Left ventricle myocardium inferior (tissue), 1 donor: Measurements from ENCODE around the gene TSGA10IP. TPM values are rescaled to one million over a fixed set of nuclear protein-coding genes. Genes with fewer than 3 reads are reported as not detected.

Experiments
- DNase-seq: peaks from one replicate; pipeline ENCODE4 v3.0.0-alpha.2; 2020
- H3K27ac ChIP-seq: fragments of 200-600 bp; replicated peaks from 2 replicates; pipeline ENCODE4 v1.8.0; 2021
- H3K27me3 ChIP-seq: fragments of 200-600 bp; 2 replicates; pipeline ENCODE4 v1.8.0; 2021; ENCODE audit warnings: low read depth
- H3K36me3 ChIP-seq: fragments of 200-600 bp; 2 replicates; pipeline ENCODE4 v1.8.0; 2021
- H3K4me1 ChIP-seq: fragments of 200-600 bp; 2 replicates; pipeline ENCODE4 v1.8.0; 2021
- H3K4me3 ChIP-seq: fragments of 200-600 bp; 2 replicates; pipeline ENCODE4 v1.8.0; 2021; ENCODE audit warnings: mild to moderate bottlenecking, moderate library complexity
- H3K9me3 ChIP-seq: fragments of 200-600 bp; replicated peaks from 2 replicates; pipeline ENCODE4 v1.8.0; 2021
- intact Hi-C: fragments of 100-400 bp; cut with micrococcal nuclease; formaldehyde crosslinking; loops from one replicate; pipeline ENCODE4 v1.11.0; 2022
- total RNA-seq: library from RNA; stranded (reverse); fragmentation: NEBNext Ultra II Directional; extraction: Animal tissue kit (Norgen Biotek cat#: 25700); gene quantifications from one replicate; pipeline ENCODE4 v1.2.1, GENCODE V29; 2021
- TF ChIP-seq, protein P1 (sequence below): fragments of 200-600 bp; IDR thresholded peaks from 2 replicates; pipeline ENCODE4 v1.8.0; 2021; ENCODE audit warnings: antibody characterized with exemption, mild to moderate bottlenecking, borderline replicate concordance
- donor health status: DM: no; HTN: yes; CAD: no; lungs with severe emphysema.

TSGA10IP gene
- total RNA-seq, 1 donor from 2014 or later = not detected

DNA sequence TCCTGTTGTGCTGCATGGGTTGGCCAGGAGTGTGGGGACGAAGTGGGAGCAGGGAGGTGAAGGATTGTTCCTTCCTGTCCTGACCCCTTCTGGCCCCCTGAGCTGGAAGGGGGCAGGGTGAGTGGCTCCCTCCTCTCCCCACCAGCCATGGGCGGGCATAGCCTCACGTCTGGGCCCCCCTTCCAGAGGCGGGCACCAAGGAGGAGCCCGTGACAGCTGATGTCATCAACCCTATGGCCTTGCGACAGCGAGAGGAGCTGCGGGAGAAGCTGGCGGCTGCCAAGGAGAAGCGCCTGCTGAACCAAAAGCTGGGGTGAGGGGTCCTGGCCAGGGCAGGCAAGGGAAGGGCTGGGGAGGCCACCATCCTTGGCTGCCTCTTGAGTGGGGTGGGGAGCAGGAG is 19.6 kb downstream of the TSGA10IP start:
- Histone ChIP-seq H3K36me3 (peaks cover 63% of the 10 kb centered on the region), H3K27me3 (no peaks in the 10 kb centered on the region), H3K4me3 (no peak overlapping the region), H3K4me1 (peaks cover 38% of the 10 kb centered on the region), H3K27ac (no peak overlapping the region), H3K9me3 (no peaks in the 10 kb centered on the region)
- TF ChIP-seq, protein P1, sequence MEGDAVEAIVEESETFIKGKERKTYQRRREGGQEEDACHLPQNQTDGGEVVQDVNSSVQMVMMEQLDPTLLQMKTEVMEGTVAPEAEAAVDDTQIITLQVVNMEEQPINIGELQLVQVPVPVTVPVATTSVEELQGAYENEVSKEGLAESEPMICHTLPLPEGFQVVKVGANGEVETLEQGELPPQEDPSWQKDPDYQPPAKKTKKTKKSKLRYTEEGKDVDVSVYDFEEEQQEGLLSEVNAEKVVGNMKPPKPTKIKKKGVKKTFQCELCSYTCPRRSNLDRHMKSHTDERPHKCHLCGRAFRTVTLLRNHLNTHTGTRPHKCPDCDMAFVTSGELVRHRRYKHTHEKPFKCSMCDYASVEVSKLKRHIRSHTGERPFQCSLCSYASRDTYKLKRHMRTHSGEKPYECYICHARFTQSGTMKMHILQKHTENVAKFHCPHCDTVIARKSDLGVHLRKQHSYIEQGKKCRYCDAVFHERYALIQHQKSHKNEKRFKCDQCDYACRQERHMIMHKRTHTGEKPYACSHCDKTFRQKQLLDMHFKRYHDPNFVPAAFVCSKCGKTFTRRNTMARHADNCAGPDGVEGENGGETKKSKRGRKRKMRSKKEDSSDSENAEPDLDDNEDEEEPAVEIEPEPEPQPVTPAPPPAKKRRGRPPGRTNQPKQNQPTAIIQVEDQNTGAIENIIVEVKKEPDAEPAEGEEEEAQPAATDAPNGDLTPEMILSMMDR = no peak
- no peak for DNase-seq
- intact Hi-C loops = no loop called here

DNA sequence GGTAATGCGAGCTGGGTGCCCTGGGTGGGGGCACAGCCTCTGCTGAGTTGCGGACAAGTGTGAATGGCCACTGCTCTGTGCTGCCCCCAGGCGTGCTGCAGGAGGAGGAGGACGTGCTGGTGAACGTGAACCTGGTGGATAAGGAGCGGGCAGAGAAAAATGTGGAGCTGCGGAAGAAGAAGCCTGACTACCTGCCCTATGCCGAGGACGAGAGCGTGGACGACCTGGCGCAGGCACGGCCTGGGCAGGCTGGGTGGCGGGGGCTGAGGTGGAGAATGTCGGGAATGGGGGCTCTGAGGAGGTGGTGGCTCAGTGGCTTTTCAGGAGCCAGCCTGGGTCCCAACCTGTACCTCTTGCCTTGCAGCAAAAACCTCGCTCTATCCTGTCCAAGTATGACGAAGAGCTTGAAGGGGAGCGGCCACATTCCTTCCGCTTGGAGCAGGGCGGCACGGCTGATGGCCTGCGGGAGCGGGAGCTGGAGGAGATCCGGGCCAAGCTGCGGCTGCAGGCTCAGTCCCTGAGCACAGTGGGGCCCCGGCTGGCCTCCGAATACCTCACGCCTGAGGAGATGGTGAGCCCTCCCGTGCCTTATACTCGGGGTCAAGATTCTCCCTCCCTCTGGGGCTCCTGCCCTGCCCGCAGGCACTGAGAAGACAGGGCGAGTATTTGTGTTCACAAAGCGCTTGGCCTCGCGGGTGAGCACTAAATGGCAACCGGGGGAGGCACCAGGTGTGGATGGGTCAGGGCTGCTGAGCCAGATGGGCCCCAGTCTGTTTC is 20.9 kb downstream of the TSGA10IP start:
- peaks cover 67% of the 10 kb centered on the region for H3K36me3 ChIP-seq
- TF ChIP-seq, protein P1 = no peak
- H3K9me3 ChIP-seq = no peaks in the 10 kb centered on the region
- no peak for DNase-seq
- H3K4me1 ChIP-seq = peaks cover 31% of the 10 kb centered on the region
- H3K27me3 ChIP-seq = no peaks in the 10 kb centered on the region
- intact Hi-C loops = no loop called here
- no peak overlapping the region for H3K4me3 ChIP-seq
- H3K27ac ChIP-seq = no peak overlapping the region

DNA sequence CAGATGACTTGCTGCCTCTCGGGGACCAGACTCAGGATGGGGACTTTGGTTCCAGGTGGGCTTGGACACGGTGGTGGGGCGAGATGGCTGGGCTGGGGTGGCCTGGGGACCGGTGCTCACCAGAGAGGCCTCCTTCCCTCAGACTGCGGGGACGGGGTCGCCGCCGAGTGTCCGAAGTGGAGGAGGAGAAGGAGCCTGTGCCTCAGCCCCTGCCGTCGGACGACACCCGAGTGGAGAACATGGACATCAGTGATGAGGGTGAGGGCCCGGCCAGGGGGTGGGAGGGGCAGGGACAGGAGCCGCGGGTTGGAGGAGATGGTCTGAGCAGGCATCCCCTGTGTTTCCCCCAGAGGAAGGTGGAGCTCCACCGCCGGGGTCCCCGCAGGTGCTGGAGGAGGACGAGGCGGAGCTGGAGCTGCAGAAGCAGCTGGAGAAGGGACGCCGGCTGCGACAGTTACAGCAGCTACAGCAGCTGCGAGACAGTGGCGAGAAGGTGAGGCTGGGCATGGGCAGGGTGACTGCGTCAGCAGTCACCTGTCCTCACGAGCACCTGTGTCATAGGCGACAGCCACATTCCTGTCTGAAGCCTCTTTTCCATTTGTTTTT is 22.2 kb downstream of the TSGA10IP start:
- intact Hi-C loops = no loop called here
- TF ChIP-seq, protein P1 = no peak
- Histone ChIP-seq H3K4me1 (peaks cover 22% of the 10 kb centered on the region), H3K27me3 (no peaks in the 10 kb centered on the region), H3K36me3 (peaks cover 67% of the 10 kb centered on the region), H3K9me3 (no peaks in the 10 kb centered on the region), H3K4me3 (no peak overlapping the region), H3K27ac (no peak overlapping the region)
- DNase-seq = no peak

DNA sequence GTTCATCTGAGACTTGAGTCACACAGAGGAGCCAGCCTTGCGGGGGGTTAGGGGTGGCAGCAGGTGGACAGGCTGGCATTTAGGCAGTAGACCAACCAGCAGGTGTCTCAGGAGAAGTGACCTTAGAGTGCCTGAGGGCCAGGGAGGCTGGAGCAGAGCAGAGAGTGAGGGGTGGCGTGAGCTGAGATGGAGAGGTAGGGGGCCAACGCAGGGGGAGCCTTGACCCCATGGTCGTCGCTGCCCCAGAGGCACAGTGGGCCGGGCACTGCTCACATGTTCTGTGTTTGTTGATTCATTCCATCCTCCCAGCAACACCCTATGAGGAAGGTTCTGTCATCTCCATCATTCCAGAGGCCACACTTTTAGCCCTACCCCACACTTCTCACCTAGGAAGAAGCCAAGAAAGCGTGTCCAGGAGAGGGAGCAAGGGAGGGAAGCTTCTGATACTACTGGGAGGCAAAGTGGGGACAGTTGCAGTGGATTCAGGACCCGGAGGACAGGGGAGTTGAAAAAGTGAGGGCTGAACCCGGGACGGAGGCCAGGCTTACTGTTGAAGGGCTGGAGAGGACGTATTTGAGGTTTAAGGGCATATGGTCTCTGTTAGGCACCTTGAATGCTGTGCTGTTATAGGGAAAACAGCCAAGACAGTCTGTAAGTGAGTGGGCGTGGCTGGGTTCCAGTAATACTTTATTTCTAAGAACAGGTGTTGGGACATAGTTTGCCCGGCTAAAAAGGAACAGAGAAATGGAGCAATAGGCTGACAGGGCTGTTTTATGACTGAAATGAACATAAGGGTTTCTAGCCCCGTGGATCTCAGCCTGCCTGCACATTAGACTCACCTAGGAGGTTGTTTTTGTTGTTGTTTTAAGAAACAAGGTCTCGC is 23.6 kb downstream of the TSGA10IP start:
- Histone ChIP-seq H3K36me3 (peaks cover 73% of the 10 kb centered on the region), H3K27ac (no peak overlapping the region), H3K9me3 (no peaks in the 10 kb centered on the region), H3K4me3 (no peak overlapping the region), H3K27me3 (no peaks in the 10 kb centered on the region), H3K4me1 (peaks cover 8% of the 10 kb centered on the region)
- no peak for DNase-seq
- intact Hi-C loops = no loop called here
- TF ChIP-seq, protein P1 = no peak

DNA sequence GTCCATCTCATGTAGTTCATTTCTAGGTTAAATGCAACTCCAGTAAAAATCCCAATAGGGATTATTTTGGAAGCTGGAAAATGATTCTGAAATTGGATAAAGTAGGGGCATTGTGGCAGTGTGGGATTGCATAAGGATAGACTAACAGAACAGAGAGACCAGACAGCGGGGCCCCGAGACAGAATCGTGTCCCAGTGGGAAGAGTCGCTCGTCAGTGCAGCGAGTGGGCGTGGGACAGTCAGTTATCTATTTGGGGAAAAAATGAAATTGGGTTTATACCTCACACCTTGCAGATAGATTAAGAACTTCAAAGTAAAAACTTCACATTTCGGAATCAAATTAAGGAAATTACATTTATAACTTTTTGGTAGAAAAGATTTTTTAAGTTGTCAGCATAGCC is 26.8 kb downstream of the TSGA10IP start:
- Histone ChIP-seq H3K36me3 (peaks cover 58% of the 10 kb centered on the region), H3K27ac (no peak overlapping the region), H3K27me3 (no peaks in the 10 kb centered on the region), H3K4me3 (no peak overlapping the region), H3K4me1 (no peaks in the 10 kb centered on the region), H3K9me3 (no peaks in the 10 kb centered on the region)
- TF ChIP-seq, protein P1 = no peak
- no peak for DNase-seq
- intact Hi-C loops = no loop called here
